T follicular helper cell (primary cell): ENCODE measurements around the gene ZNF660.
A peak's percentile ranks its signal among the peaks of the same experiment; 100 is the strongest.
"Not testable (repeated sequence)": the region's sequence is repeated elsewhere in the genome, so short reads cannot be mapped to it uniquely, and the experiment has no call there.

Experiments used
- DNase-seq: peaks from one replicate; pipeline ENCODE4 v3.0.0-alpha.2; 2020; ENCODE audit warnings: low read depth
- total RNA-seq, 2 experiments: gene quantifications; one replicate each; lab custom pipeline; 2026; lab: John Stamatoyannopoulos, UW

ZNF660 gene
- 0.06 to 0.22 reads per million in 2 experiments for total RNA-seq

GRCh38 chr3:44584646-44585501 is at the start of gene ZNF660:
Gene ZNF660, plus strand, starts transcription at chr3:44584964. Its CDS starts 9,230 bp downstream, at chr3:44594194.
- DNase-seq: no peak

GRCh38 chr3:44535364-44535763 is 49.4 kb upstream of the ZNF660 start:
- no peak for DNase-seq

GRCh38 chr3:44544811-44545210 is 40.0 kb upstream of the ZNF660 start:
- DNase-seq: not testable (repeated sequence)

GRCh38 chr3:44554626-44555592 is 29.9 kb upstream of the ZNF660 start, which contains the start of gene ZKSCAN7:
Gene ZKSCAN7, plus strand, starts transcription at chr3:44555193. Its CDS starts 1,855 bp downstream, at chr3:44557048.
- peak; percentile 6 for DNase-seq

- DNase-seq: no peak
Measured at GRCh38 chr3:44555723-44556122, 29.0 kb upstream of the ZNF660 start.

- no peak for DNase-seq
Measured at GRCh38 chr3:44557074-44557473, 27.7 kb upstream of the ZNF660 start.

GRCh38 chr3:44561076-44561475 is 23.7 kb upstream of the ZNF660 start:
- no peak for DNase-seq

GRCh38 chr3:44562147-44562546 is 22.6 kb upstream of the ZNF660 start:
- DNase-seq: no peak

- DNase-seq: no peak
Measured at GRCh38 chr3:44568561-44568960, 16.2 kb upstream of the ZNF660 start.

- no peak for DNase-seq
Measured at GRCh38 chr3:44571024-44571423, 13.7 kb upstream of the ZNF660 start.

- DNase-seq: no peak
Measured at GRCh38 chr3:44576613-44577012, 8.2 kb upstream of the ZNF660 start.

- DNase-seq: not testable (repeated sequence)
Measured at GRCh38 chr3:44577354-44577952, 7.3 kb upstream of the ZNF660 start.

- not testable (repeated sequence) for DNase-seq
Measured at GRCh38 chr3:44578316-44578715, 6.4 kb upstream of the ZNF660 start.

- not testable (repeated sequence) for DNase-seq
Measured at GRCh38 chr3:44578924-44579515, 5.7 kb upstream of the ZNF660 start.

- DNase-seq: not testable (repeated sequence)
Measured at GRCh38 chr3:44579749-44580148, 5.0 kb upstream of the ZNF660 start.

GRCh38 chr3:44580971-44581370 is 3.8 kb upstream of the ZNF660 start:
- not testable (repeated sequence) for DNase-seq

- no peak for DNase-seq
Measured at GRCh38 chr3:44596621-44597020, 11.9 kb downstream of the ZNF660 start.

GRCh38 chr3:44601749-44602148 is 17.0 kb downstream of the ZNF660 start:
- no peak for DNase-seq

GRCh38 chr3:44612678-44613077 is 27.9 kb downstream of the ZNF660 start:
- no peak for DNase-seq

GRCh38 chr3:44624749-44625480 is 40.2 kb downstream of the ZNF660 start, which contains the start of gene ZNF197:
Gene ZNF197, plus strand, starts transcription at chr3:44625036. Its CDS starts 4,119 bp downstream, at chr3:44629155.
- no peak for DNase-seq

- no peak for DNase-seq
Measured at GRCh38 chr3:44628716-44629115, 44.0 kb downstream of the ZNF660 start.
